ENCODE results near the gene MTMR3.
"Not testable (repeated sequence)": the region's sequence is repeated elsewhere in the genome, so short reads cannot be mapped to it uniquely, and the experiment has no call there.

The MTMR3 gene

GRCh38 chr22:30054067-30054763 is 171.2 kb downstream of the MTMR3 start:
- no peak for DNase-seq (ENCODE audit: low spot score)

DNA sequence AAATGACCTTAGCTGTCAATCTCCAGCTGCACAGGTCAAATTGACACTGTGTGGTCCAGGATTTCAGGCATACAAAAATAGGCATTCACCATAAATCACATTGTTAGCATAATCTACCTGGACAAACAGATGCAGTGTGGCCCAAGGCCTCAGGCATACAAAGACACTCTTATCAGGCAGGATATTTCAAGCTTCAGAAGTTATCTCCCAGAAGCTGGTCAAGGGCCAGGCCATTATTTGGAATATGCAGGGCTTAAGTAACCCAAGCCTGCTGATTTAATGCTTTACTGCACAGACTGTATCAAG is 171.7 kb downstream of the MTMR3 start:
- DNase-seq (ENCODE audit: low spot score) = no peak

- DNase-seq (ENCODE audit: low spot score) = no peak
Measured at GRCh38 chr22:30056015-30056414, 173.0 kb downstream of the MTMR3 start.

- no peak for DNase-seq (ENCODE audit: low spot score)
Measured at GRCh38 chr22:30057375-30057774, 174.4 kb downstream of the MTMR3 start.

DNA sequence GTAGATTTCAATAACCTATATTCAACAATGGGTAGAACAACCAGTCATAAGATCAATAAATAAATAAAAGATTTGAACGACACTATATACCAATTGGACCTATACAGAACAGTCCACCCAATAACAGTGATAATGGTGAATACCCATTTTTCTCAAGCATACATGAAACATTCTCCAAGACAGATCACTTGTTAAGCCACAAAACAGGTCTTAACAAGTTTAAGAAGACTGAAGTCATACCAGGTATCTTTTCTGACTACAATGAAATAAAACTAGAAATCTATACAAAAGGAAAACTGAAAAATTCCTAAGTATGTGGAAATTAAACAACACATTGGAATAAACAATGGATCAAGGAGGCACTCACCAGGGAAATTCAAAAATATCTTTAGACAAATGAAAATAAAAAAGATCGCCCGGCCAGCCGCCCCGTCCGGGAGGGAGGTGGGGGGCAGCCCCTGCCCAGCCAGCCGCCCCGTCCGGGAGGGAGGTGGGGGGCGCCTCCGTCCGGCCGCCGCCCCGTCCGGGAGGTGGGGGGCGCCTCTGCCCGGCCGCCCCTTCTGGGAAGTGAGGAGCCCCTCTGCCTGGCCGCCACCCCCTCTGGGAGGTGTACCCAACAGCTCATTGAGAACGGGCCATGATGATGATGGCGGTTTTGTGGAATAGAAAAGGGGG is 176.5 kb downstream of the MTMR3 start:
- DNase-seq (ENCODE audit: low spot score) = not testable (repeated sequence)

GRCh38 chr22:30061094-30061493 is 178.1 kb downstream of the MTMR3 start:
- DNase-seq (ENCODE audit: low spot score) = not testable (repeated sequence)

DNA sequence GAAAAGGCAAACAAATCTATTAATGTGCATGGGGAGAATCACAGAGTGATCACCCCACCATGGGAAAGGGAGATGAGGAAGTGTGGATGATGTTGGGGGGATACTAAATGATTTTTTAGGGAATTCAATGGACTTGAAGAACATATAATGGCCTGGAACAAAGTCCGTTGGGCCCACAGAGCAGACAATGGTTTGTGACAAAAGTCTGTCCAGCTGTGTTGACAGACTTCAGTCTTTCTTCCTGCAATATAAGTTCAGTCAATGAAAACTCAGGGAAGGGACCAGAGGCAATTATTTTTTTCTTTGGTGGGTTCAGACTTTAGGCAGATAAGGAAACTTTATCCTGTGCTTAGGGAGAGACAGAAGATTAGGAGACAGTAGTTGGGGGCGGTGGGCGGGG is 179.3 kb downstream of the MTMR3 start:
- DNase-seq (ENCODE audit: low spot score) = no peak

DNA sequence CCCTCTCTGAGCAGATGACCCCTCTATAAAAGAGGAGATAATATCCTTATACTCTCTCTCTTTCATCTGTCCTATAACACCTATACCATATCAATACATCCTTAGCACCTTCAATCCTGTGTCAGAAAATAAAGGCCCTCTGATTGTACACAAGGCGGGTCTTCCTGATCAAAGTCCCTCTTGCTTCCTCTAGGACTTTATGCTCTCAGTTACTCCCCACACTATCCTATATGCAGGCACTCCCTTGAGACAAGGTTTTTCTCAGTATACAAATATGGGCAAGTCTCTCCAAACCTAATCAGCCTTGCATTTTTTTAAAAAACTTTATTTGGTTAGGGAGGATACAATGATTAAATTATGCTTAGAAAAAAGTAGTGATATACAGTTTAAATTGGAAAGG is 180.0 kb downstream of the MTMR3 start:
- DNase-seq (ENCODE audit: low spot score) = no peak

DNA sequence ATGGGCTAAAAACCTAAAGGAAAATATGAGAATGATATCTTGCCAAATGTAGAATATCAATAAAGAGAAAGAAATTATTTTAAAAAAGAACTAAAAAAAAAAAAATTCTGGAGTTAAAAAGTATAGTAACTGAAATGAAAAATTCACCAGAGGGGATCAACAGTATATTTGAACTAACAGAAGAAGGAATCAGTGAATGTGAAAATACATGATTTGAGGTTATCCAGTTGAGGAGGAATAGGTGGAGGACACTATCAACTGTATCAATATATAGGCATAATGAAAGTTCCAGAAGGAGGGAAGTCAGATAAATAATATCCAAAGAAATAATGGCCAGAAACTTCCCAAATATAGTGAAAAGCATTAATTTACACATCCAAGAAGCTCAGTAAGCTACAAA is 181.2 kb downstream of the MTMR3 start:
- DNase-seq (ENCODE audit: low spot score) = no peak

GRCh38 chr22:30073743-30074142 is 190.8 kb downstream of the MTMR3 start:
- DNase-seq (ENCODE audit: low spot score) = no peak

DNA sequence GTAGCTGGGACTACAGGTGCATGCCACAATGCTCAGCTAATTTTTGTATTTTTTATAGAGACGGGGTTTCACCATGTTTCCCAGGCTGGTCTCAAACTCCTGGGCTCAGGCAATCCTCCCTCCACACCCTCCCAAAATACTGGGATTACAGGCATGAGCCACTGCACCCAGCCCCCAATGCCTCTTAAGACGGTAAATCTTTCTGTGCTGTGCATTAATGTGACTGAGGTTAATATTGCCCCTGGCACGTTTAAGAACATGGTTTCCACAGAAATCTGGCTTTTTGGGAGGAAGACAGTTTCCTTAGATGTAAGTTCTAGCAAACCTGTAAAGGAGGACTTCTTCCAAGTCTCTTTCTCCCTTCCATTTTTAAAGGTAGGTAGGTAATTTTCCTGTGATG is 191.2 kb downstream of the MTMR3 start:
- DNase-seq (ENCODE audit: low spot score) = no peak

DNA sequence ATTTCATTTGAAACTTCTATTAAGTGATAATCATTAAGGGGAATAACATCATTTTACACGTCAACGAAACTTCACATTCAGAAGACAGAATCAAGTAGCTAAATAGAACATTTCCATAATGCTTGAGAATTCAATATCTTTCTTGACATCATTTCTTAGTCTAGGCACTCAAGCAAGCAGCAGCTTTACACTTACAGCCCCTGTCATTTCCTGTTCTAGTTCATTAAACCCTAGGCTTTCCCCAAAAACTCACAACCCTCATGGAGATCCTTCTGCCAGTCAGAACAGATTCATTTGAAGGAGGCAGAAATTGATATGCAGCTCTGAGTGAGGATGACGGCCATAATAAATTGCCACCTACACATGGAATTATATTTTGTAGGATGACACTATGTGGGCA is 192.0 kb downstream of the MTMR3 start:
- no peak for DNase-seq (ENCODE audit: low spot score)

DNA sequence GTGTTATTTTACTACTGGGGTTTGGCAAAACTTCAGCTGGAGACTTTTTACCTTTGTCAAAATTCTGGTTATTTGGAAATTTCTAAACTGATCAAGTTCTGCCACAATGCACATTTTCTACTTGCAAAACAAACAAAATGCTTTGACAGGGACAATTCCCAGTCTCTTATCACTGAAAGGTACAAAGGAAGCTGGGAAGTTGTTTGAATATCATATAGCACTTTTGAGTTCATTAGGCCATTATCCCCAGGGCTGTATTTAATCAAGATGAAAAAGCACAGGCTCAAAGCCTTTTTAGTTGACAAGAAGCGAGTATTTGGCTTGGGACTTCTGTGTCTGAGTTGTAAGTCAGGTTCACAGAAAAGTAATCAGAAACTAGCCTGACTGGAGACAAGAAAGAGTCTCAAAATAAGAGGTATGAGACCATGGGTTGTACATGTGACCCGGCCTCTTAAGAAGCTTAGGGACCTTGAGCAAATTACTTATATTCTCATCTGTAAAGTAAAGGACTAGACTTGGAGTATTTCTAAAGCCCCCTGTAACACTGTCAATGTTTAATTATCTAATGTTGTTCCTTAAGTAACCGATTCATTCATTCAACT is 194.4 kb downstream of the MTMR3 start:
- no peak for DNase-seq (ENCODE audit: low spot score)

- no peak for DNase-seq (ENCODE audit: low spot score)
Measured at GRCh38 chr22:30078320-30079311, 195.6 kb downstream of the MTMR3 start.

- no peak for DNase-seq (ENCODE audit: low spot score)
Measured at GRCh38 chr22:30079952-30080533, 197.1 kb downstream of the MTMR3 start, which contains the start of gene HORMAD2. TSS of gene HORMAD2 (plus strand) at chr22:30080464. CDS start at chr22:30093953, 13,489 bp downstream.
